WTC11 (cell line): ENCODE results near the gene GRIN3B. TPM values are rescaled to one million over a fixed set of nuclear protein-coding genes. Genes with fewer than 3 reads are reported as not detected.

Source experiments
- ATAC-seq: fragments of 200-7000 bp; cut with Tn5 transposase; 2 replicates; pipeline ENCODE4 v1.10.0; 2021; ENCODE audit warnings: mild to moderate bottlenecking, moderate library complexity
- CTCF ChIA-PET: fragments of 300-600 bp; sonication (Branson Sonifier 250); formaldehyde crosslinking; loops from one replicate; lab custom pipeline; 2021; ENCODE audit warnings: antibody characterized with exemption; lab: Charles Lee
- POLR2A ChIA-PET: fragments of 350-600 bp; sonication (Branson Sonifier 250); formaldehyde crosslinking; loops from one replicate; lab custom pipeline; 2021; ENCODE audit warnings: antibody characterized with exemption; lab: Charles Lee
- DNase-seq: peaks from one replicate; pipeline ENCODE4 v3.0.0; 2021; ENCODE audit warnings: low spot score
- H3K27ac Mint-ChIP-seq: 2 replicates; pipeline ENCODE4 v1.8.0; 2021; ENCODE audit warnings: mixed read lengths
- H3K27me3 Mint-ChIP-seq: 2 replicates; pipeline ENCODE4 v1.8.0; 2021; ENCODE audit warnings: low read depth, mild to moderate bottlenecking, moderate library complexity, mixed read lengths
- H3K36me3 Mint-ChIP-seq: 2 replicates; pipeline ENCODE4 v1.8.0; 2021; ENCODE audit warnings: mixed read lengths
- H3K4me1 Mint-ChIP-seq: 2 replicates; pipeline ENCODE4 v1.8.0; 2022; ENCODE audit warnings: mixed read lengths
- H3K4me3 Mint-ChIP-seq: 2 replicates; pipeline ENCODE4 v1.8.0; 2021; ENCODE audit warnings: mild to moderate bottlenecking, moderate library complexity, mixed read lengths
- H3K9me3 Mint-ChIP-seq: 2 replicates; pipeline ENCODE4 v1.8.0; 2021; ENCODE audit warnings: mixed read lengths
- ATF6 ChIP-seq: sonication (generic); formaldehyde crosslinking; IDR thresholded peaks from 2 replicates; pipeline ENCODE4 v1.8.1; 2023; ENCODE audit warnings: mild to moderate bottlenecking, missing genetic modification reagents
- CBFB ChIP-seq: sonication (generic); formaldehyde crosslinking; IDR thresholded peaks from 2 replicates; pipeline ENCODE4 v1.8.1; 2022; ENCODE audit warnings: mild to moderate bottlenecking, low read depth, missing genetic modification reagents
- CREB1 ChIP-seq: sonication (generic); formaldehyde crosslinking; IDR thresholded peaks from 2 replicates; pipeline ENCODE4 v1.8.0; 2023; ENCODE audit warnings: mild to moderate bottlenecking, missing genetic modification reagents
- ELF4 ChIP-seq: sonication (generic); formaldehyde crosslinking; IDR thresholded peaks from 2 replicates; pipeline ENCODE4 v1.8.1; 2022; ENCODE audit warnings: low read depth, mild to moderate bottlenecking, moderate library complexity, missing genetic modification reagents
- EMX1 ChIP-seq: fragments of 250-450 bp; sonication (Bioruptor Pico); IDR thresholded peaks from 2 replicates; pipeline ENCODE4 v1.8.0; 2021; ENCODE audit warnings: mild to moderate bottlenecking
- FOXP1 ChIP-seq: sonication (generic); formaldehyde crosslinking; IDR thresholded peaks from 2 replicates; pipeline ENCODE4 v1.8.0; 2022; ENCODE audit warnings: missing genetic modification reagents, mild to moderate bottlenecking, moderate library complexity, borderline replicate concordance
- FOXP4 ChIP-seq: sonication (generic); formaldehyde crosslinking; IDR thresholded peaks from 2 replicates; pipeline ENCODE4 v1.8.0; 2022; ENCODE audit warnings: mild to moderate bottlenecking, missing genetic modification reagents
- HMGXB4 ChIP-seq: sonication (generic); formaldehyde crosslinking; IDR thresholded peaks from 2 replicates; pipeline ENCODE4 v1.8.1; 2023; ENCODE audit warnings: mild to moderate bottlenecking, moderate library complexity, missing genetic modification reagents
- IRF2 ChIP-seq: sonication (generic); formaldehyde crosslinking; IDR thresholded peaks from 2 replicates; pipeline ENCODE4 v1.8.0; 2022; ENCODE audit warnings: low read depth, missing genetic modification reagents, borderline replicate concordance
- MXD4 ChIP-seq: fragments of 250-450 bp; sonication (Bioruptor Pico); IDR thresholded peaks from 2 replicates; pipeline ENCODE4 v1.8.0; 2021; ENCODE audit warnings: mild to moderate bottlenecking, moderate library complexity, borderline replicate concordance
- NFE2L1 ChIP-seq: sonication (generic); formaldehyde crosslinking; IDR thresholded peaks from 2 replicates; pipeline ENCODE4 v1.8.1; 2023; ENCODE audit warnings: missing genetic modification reagents
- NR1H2 ChIP-seq: sonication (generic); formaldehyde crosslinking; IDR thresholded peaks from 2 replicates; pipeline ENCODE4 v1.9.0; 2021; ENCODE audit warnings: mild to moderate bottlenecking, moderate library complexity, missing genetic modification reagents
- NR3C1 ChIP-seq: sonication (generic); formaldehyde crosslinking; conservative IDR thresholded peaks from 2 replicates; pipeline ENCODE4 v1.8.1; 2023; ENCODE audit warnings: low read depth, mild to moderate bottlenecking, missing genetic modification reagents
- RORB ChIP-seq: fragments of 250-450 bp; sonication (Bioruptor Pico); IDR thresholded peaks from 2 replicates; pipeline ENCODE4 v1.9.0; 2021; ENCODE audit warnings: mild to moderate bottlenecking
- ZBTB21 ChIP-seq: sonication (generic); formaldehyde crosslinking; IDR thresholded peaks from 2 replicates; pipeline ENCODE4 v1.8.1; 2023; ENCODE audit warnings: mild to moderate bottlenecking, missing genetic modification reagents, borderline replicate concordance
- ZBTB43 ChIP-seq: sonication (generic); formaldehyde crosslinking; IDR thresholded peaks from 2 replicates; pipeline ENCODE4 v1.8.1; 2023; ENCODE audit warnings: mild to moderate bottlenecking, missing genetic modification reagents
- ZNF219 ChIP-seq: sonication (generic); formaldehyde crosslinking; IDR thresholded peaks from 2 replicates; pipeline ENCODE4 v1.8.0; 2023; ENCODE audit warnings: missing genetic modification reagents, mild to moderate bottlenecking, borderline replicate concordance
- ZNF396 ChIP-seq: fragments of 250-450 bp; sonication (Bioruptor Pico); IDR thresholded peaks from 2 replicates; pipeline ENCODE4 v1.8.0; 2021; ENCODE audit warnings: mild to moderate bottlenecking, moderate library complexity, borderline replicate concordance
- ZNF671 ChIP-seq: fragments of 250-450 bp; sonication (Bioruptor Pico); IDR thresholded peaks from 2 replicates; pipeline ENCODE4 v1.8.0; 2021; ENCODE audit warnings: mild to moderate bottlenecking
- total RNA-seq: library from RNA; stranded (reverse); gene quantifications from 3 replicates; pipeline ENCODE4 v1.2.3, GENCODE V29; 2021
- TF ChIP-seq, protein P1 (sequence below): fragments of 250-450 bp; sonication (Bioruptor Pico); IDR thresholded peaks from 2 replicates; pipeline ENCODE4 v1.9.0; 2021; ENCODE audit warnings: moderate library complexity, mild to moderate bottlenecking, inconsistent platforms, borderline replicate concordance
- TF ChIP-seq, protein P2 (sequence below): sonication (generic); formaldehyde crosslinking; IDR thresholded peaks from 2 replicates; pipeline ENCODE4 v1.8.1; 2023; ENCODE audit warnings: mild to moderate bottlenecking, missing genetic modification reagents, moderate library complexity
- TF ChIP-seq, protein P3 (sequence below): sonication (generic); formaldehyde crosslinking; IDR thresholded peaks from 2 replicates; pipeline ENCODE4 v1.8.1; 2022; ENCODE audit warnings: mild to moderate bottlenecking, moderate library complexity, missing genetic modification reagents
- TF ChIP-seq, protein P4 (sequence below): sonication (generic); formaldehyde crosslinking; IDR thresholded peaks from 2 replicates; pipeline ENCODE4 v1.8.1; 2022; ENCODE audit warnings: mild to moderate bottlenecking, missing genetic modification reagents, moderate library complexity, borderline replicate concordance

Gene GRIN3B
- total RNA-seq, 1 experiment from 2014 or later = 1.9 TPM

DNA sequence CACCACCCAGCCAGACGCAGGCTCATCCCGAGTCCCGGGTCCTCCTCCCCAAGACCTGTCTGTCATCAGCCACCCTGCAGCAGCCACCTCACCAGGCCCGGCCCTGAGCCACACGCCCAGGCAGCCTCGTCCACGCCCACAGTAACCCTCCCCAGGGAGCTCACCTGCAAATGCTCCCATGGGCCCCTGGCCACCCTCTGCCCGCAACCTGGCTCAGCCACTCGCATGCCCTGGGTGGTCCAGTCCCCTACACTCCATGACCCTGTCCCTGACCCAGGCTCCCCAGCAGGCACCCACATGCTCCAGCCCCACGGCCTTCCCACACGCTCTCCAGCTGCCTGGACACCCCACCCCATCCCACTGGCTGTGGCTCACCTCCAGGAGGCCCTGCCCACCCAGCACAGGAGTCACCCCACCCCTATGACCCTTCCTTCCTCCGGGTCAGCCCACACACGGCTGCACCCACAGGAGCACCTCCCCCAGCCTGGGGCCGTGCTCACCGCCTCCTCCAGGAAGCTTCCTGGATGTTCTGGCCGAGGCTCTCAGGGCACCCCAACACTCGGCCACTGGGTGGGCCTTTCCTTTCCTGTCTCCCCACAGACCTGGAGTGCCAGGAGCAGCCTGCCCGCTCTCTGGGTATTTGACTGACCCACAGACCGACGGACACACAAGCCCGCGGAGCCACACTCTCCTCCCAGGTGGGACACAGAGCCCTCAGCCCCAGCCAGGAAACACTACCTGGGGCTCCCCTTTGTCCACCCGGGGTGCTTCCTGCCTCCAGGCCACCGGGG lies 17.1 kb downstream of the GRIN3B start:
- H3K4me1 Mint-ChIP-seq = peaks cover 28% of the 10 kb centered on the region
- no peaks in the 10 kb centered on the region for H3K9me3 Mint-ChIP-seq
- TF ChIP-seq EMX1 (no peak), NR3C1 (no peak), HMGXB4 (CRISPR knock-in tag) (no peak), IRF2 (no peak), ZNF396 (CRISPR knock-in tag) (no peak), ELF4 (CRISPR knock-in tag) (no peak)
- TF ChIP-seq, protein P1, sequence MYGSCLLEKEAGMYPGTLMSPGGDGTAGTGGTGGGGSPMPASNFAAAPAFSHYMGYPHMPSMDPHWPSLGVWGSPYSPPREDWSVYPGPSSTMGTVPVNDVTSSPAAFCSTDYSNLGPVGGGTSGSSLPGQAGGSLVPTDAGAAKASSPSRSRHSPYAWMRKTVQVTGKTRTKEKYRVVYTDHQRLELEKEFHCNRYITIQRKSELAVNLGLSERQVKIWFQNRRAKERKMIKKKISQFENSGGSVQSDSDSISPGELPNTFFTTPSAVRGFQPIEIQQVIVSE (CRISPR knock-in tag) = no peak
- no peaks in the 10 kb centered on the region; the same call in 1 of the 2 replicates for H3K36me3 Mint-ChIP-seq
- CTCF ChIA-PET = interaction anchor here (1.1 to 1.8 kb wide), 3 partner anchors 9 to 64 kb away, joined by 3 to 5 read pairs (median 4); partner anchors contain the start of gene CNN2
- no peak for DNase-seq
- H3K27ac Mint-ChIP-seq = peak overlapping the region; percentile 92
- POLR2A ChIA-PET = interaction anchor here (0.5 to 1.5 kb wide), 4 partner anchors 9 to 87 kb away, joined by 3 read pairs; partner anchors contain the start of gene CNN2
- no peak for ATAC-seq
- no peak overlapping the region; the same call in 1 of the 2 replicates for H3K4me3 Mint-ChIP-seq
- H3K27me3 Mint-ChIP-seq = no peaks in the 10 kb centered on the region

GRCh38 chr19:1017906-1018305 lies 17.7 kb downstream of the GRIN3B start:
- peaks cover 28% of the 10 kb centered on the region for H3K4me1 Mint-ChIP-seq
- H3K27me3 Mint-ChIP-seq = no peaks in the 10 kb centered on the region
- ChIA-PET POLR2A (interaction anchor here (1.2 kb wide), 2 partner anchors 9 to 13 kb away, joined by 3 read pairs; partner anchors contain the start of gene CNN2), CTCF (no interaction called here)
- H3K9me3 Mint-ChIP-seq = no peaks in the 10 kb centered on the region
- H3K4me3 Mint-ChIP-seq = no peak overlapping the region
- no peaks in the 10 kb centered on the region; the same call in 1 of the 2 replicates for H3K36me3 Mint-ChIP-seq
- H3K27ac Mint-ChIP-seq = 0 out of 2 replicates have a peak overlapping the region, but pooled peaks have one; percentile 80
- no peak for ATAC-seq
- no peak for DNase-seq
- no peak for TF ChIP-seq NR3C1
- TF ChIP-seq RORB (CRISPR knock-in tag) = no peak
- no peak for TF ChIP-seq CBFB (CRISPR knock-in tag)
- no peak for TF ChIP-seq CREB1 (CRISPR knock-in tag)
- TF ChIP-seq MXD4 (CRISPR knock-in tag) = no peak
- no peak for TF ChIP-seq ZNF219 (CRISPR knock-in tag)
- TF ChIP-seq NR1H2 = no peak
- TF ChIP-seq ZBTB43 (CRISPR knock-in tag) = no peak
- TF ChIP-seq, protein P2, sequence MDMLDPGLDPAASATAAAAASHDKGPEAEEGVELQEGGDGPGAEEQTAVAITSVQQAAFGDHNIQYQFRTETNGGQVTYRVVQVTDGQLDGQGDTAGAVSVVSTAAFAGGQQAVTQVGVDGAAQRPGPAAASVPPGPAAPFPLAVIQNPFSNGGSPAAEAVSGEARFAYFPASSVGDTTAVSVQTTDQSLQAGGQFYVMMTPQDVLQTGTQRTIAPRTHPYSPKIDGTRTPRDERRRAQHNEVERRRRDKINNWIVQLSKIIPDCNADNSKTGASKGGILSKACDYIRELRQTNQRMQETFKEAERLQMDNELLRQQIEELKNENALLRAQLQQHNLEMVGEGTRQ = no peak
- no peak for TF ChIP-seq ZBTB21 (CRISPR knock-in tag)
- no peak for TF ChIP-seq ATF6
- no peak for TF ChIP-seq FOXP4
- TF ChIP-seq, protein P3, sequence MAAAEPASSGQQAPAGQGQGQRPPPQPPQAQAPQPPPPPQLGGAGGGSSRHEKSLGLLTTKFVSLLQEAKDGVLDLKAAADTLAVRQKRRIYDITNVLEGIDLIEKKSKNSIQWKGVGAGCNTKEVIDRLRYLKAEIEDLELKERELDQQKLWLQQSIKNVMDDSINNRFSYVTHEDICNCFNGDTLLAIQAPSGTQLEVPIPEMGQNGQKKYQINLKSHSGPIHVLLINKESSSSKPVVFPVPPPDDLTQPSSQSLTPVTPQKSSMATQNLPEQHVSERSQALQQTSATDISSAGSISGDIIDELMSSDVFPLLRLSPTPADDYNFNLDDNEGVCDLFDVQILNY (CRISPR knock-in tag) = no peak
- TF ChIP-seq ZNF671 (CRISPR knock-in tag) = no peak
- TF ChIP-seq NFE2L1 (CRISPR knock-in tag) = no peak
- no peak for TF ChIP-seq FOXP1 (CRISPR knock-in tag)
- TF ChIP-seq, protein P4, sequence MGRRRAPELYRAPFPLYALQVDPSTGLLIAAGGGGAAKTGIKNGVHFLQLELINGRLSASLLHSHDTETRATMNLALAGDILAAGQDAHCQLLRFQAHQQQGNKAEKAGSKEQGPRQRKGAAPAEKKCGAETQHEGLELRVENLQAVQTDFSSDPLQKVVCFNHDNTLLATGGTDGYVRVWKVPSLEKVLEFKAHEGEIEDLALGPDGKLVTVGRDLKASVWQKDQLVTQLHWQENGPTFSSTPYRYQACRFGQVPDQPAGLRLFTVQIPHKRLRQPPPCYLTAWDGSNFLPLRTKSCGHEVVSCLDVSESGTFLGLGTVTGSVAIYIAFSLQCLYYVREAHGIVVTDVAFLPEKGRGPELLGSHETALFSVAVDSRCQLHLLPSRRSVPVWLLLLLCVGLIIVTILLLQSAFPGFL (CRISPR knock-in tag) = no peak
